Dermis blood vessel endothelial cell (primary cell): ENCODE data around the gene GPR75. TPM values are rescaled to one million over a fixed set of nuclear protein-coding genes. Genes with fewer than 3 reads are reported as not detected.
A peak's percentile ranks its signal among the peaks of the same experiment; 100 is the strongest.
"Not testable (repeated sequence)": the region's sequence is repeated elsewhere in the genome, so short reads cannot be mapped to it uniquely, and the experiment has no call there.

ENCODE experiments used
- DNase-seq: peaks from one replicate; pipeline ENCODE4 v3.0.0; 2010
- total RNA-seq: library from RNA; depleted of rRNA; stranded (reverse); fragments of >200 nt; gene quantifications from 2 replicates; pipeline ENCODE4 v1.2.3, GENCODE V29; 2014

GPR75 gene
- total RNA-seq, 1 donor from 2014 or later = 1.9 TPM

DNA sequence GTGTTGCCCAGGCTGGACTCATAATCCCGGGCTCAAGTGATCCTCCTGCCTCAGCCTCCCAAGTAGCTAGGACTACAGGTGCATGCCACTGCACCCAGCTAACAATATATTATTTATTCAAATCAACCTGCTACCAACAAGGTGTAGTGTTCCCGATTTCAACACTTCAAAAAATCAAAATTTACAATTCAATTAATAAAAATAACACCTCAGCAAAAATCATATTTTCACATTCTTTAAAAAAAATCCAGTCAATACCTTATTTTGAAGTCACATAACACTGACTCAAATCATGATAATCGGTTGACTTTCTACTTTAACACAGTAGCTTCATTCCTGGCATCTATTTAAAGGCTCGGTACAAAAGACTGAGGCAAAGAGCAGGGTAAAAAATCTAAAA lies 7.2 kb downstream of the GPR75 start:
- no peak for DNase-seq

GRCh38 chr2:53851052-53851757 lies 8.6 kb downstream of the GPR75 start:
- DNase-seq = not testable (repeated sequence)

- no peak for DNase-seq
These were observed 11.7 kb downstream of the GPR75 start for GRCh38 chr2:53848062-53848461.

DNA sequence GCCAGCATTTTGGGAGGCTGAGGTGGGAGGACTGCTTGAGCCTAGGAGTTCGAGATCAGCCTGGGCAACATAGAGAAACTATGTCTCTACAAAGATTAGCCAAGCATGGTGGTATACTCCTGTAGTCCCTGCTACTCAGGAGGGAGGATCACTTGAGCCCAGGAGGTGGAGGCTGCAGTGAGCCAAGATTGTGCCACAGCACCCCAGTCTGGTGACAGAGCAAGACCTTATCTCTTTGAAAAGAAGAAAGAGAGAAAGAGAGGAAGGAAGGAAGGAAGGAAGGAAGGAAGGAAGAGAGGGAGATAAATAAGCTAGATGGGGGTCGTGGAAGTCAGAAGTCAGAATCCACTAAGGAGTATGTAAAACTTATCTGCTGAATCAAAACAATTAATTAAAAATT lies 16.2 kb downstream of the GPR75 start:
- DNase-seq = no peak

- DNase-seq = no peak
These were observed 16.9 kb downstream of the GPR75 start for GRCh38 chr2:53842891-53843290.

- not testable (repeated sequence) for DNase-seq
These were observed 18.1 kb downstream of the GPR75 start for GRCh38 chr2:53841651-53842050.

GRCh38 chr2:53840580-53840979 lies 19.2 kb downstream of the GPR75 start:
- DNase-seq = no peak

DNA sequence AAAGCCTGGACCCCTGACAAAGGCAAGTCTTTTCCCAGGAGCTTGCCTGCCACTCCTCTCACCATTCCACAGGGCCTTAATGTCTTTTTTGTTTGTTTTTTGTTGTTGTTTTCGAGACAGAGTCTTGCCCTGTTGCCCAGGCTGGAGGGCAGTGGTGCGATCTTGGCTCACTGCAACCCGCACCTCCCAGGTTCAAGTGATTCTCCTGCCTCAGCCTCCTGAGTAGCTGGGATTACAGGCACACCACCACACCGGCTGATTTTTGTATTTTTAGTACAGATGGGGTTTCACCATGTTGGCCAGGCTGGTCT lies 29.8 kb downstream of the GPR75 start:
- not testable (repeated sequence) for DNase-seq

GRCh38 chr2:53829273-53829979 lies 30.3 kb downstream of the GPR75 start:
- no peak for DNase-seq

GRCh38 chr2:53828331-53828730 lies 31.4 kb downstream of the GPR75 start:
- DNase-seq = no peak

- DNase-seq = no peak
These were observed 32.2 kb downstream of the GPR75 start for GRCh38 chr2:53827398-53828175.

- DNase-seq = no peak
These were observed 33.0 kb downstream of the GPR75 start for GRCh38 chr2:53826587-53827397.

DNA sequence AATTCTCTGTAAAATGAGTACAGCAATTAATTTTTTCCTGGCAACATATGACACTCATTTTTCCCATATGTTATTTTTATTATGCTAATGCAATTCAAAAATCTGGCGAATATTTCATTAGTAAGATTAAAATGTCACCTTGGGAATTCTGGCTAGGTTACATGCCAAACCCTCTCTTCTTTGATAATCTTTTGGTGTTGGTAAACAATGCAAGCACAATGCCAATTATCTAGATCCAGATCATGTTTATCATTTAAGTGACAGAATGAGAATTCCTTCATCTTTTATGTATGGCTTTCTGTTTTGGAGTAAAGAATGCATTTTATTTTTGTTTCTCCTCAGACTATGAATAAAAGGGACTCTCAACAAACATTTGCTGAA lies 33.7 kb downstream of the GPR75 start:
- no peak for DNase-seq

GRCh38 chr2:53823639-53824038 lies 36.1 kb downstream of the GPR75 start:
- DNase-seq = peak; percentile 9

DNA sequence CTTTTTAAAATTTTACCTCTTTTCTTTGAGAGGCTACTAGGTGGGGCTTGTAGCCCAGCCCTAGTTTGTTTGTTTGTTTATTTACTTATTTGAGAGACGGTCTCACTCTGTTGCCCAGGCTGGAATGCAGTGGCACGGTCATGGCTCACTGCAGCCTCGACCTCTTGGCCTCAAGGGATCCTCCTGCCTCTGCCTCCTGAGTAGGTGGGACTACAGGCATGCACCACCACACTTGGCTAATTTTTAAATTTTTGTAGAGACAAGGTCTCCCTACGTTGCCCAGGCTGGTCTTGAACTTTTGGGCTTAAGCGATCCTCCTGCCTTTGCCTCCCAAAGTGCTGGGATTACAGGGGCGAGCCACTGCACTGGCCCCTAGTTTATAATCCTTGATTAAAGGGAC lies 38.0 kb downstream of the GPR75 start:
- no peak for DNase-seq

GRCh38 chr2:53820711-53821110 lies 39.1 kb downstream of the GPR75 start:
- DNase-seq = no peak

GRCh38 chr2:53820048-53820447 lies 39.7 kb downstream of the GPR75 start:
- no peak for DNase-seq

GRCh38 chr2:53819634-53820033 lies 40.1 kb downstream of the GPR75 start:
- DNase-seq = no peak

GRCh38 chr2:53818854-53819435 lies 40.8 kb downstream of the GPR75 start:
- DNase-seq = no peak

GRCh38 chr2:53813151-53813550 lies 46.6 kb downstream of the GPR75 start:
- DNase-seq = no peak

DNA sequence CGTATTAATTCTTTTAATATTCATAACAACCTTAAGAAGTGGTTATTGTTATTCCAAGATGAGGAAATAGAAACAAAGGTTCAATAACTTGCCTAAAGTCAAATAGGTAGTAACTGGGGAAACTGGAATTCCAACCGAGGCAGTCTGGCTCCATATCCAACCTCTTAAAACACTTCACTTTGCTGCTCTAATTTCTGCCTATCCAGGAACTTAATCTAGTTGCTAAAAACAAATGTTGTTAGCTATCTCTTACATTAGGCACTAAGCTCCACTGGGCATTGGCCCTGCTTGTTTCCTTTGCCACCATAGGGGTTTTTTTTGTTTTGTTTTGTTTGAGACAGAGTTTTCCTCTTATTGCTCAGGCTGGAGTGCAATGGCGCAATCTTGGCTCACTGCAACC lies 48.2 kb downstream of the GPR75 start:
- no peak for DNase-seq
